HG02943 (cell line): Measurements from ENCODE around the gene TRIOBP.

Experiments used
- ATAC-seq: cut with Tn5 transposase; IDR thresholded peaks from one replicate; pipeline ENCODE4 v1.9.1; 2021; ENCODE audit warnings: mild to moderate bottlenecking, low read depth, moderate library complexity; ENCODE audit not compliant: unreplicated experiment

Gene TRIOBP

DNA sequence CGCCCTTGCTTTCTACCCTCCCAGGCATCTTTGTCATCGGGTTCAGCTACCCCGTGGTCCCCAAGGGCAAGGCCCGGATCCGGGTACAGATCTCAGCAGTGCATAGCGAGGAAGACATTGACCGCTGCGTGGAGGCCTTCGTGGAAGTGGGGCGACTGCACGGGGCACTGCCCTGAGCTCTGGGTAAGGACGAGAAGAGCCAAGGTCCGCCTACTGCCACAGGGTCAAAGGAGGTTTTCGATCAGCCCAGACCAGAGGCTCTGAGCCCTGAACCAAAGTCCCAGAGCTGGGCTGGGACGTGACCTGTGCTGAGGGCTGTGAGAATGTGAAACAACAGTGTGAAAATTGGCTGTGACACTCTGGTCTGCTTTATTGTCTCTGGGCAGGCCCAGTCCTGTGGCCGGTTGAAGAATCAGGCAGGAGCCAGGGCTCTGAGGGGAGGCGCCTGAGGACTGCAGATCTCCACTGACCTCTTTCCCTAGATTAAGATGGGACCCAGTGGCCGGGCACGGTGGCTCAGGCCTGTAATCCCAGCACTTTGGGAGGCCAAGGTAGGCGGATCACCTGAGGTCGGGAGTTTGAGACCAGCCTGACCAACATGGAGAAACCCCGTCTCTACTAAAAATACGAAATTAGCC lies 119.8 kb downstream of the TRIOBP start:
- ATAC-seq = no peak

DNA sequence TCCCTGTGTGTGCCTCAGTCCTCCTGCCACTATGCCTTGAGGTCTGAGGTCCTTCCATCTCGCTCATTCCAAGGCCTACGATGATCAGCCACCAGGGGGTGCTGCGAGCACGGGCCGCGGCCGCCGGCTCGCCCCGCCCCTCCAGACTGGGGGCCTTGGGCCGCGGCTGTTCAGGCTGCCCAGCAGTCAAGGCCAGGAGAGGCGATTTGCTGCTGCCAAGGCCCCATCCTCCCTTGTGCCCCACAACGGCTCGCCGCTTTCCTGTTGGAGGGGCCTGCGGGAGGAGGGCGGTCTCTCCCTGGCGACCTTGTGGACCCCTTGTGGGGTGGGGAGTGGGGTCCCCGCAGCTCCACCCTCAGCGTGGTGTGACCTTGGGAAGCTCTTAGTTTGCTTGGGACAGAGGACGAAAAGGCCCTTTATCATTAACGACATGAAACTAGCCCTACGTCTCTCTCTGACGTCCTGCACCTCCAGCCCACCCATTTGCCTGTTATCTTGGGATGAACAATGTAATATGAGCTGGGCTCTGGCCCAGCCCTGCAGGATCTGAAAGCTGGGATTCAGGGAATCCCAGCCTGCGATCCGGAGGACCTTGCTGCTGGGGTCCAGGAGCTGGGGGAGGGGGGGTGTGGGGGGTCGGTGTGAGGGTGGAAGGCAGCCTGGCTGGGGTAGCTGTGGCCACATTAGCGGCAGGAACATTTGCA lies 121.0 kb downstream of the TRIOBP start:
- no peak for ATAC-seq

DNA sequence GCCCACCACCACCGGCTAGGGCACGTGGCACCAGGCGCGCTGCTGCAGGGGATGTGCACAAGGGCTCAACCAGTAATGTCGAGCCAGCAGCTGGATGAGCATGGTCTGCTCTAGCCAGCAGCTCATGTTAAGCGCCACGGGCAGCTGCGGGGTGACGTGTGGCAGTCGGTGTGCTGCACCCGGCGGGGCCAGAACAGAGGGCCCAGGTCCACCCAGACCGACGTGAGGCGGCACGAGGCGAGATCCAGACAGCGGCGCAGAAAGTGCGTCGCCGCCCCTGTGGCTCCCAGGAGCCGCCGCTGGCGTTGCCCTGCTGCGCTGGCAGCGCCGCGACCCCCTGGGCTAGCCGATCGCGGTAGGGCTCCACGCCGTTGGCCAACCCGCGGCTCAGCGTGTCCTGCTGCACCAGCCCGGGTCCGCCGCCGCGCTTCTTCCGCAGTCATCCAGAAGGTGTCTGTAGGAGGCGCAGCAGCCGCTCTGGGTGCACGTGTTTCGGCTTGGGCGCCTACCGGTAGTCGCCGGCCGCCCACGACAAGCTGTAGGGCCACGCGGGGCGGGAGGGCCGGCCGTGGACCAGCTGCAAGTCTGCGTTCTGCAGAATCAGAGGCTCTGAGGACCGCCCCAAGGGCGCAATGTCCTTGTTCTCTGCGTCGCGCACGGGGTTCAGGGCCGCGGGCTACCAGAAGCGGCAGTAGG lies 121.7 kb downstream of the TRIOBP start:
- ATAC-seq = no peak

DNA sequence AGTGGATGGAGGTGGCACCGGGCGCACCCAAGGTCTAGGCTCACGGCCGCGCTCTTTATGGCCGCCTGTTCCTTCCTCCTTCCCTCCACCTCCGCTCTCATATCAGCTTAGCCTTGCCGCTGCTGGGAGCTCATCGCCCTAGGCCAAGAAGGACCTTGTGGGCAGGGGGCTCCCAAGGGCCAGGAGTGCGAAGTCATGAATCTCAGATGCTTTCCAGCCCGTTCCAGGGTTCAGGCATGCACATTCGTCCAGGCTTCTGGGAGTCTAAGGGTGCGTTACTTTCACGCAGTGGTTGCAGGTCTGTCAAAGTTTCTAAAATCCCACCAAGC lies 122.2 kb downstream of the TRIOBP start:
- ATAC-seq = no peak

DNA sequence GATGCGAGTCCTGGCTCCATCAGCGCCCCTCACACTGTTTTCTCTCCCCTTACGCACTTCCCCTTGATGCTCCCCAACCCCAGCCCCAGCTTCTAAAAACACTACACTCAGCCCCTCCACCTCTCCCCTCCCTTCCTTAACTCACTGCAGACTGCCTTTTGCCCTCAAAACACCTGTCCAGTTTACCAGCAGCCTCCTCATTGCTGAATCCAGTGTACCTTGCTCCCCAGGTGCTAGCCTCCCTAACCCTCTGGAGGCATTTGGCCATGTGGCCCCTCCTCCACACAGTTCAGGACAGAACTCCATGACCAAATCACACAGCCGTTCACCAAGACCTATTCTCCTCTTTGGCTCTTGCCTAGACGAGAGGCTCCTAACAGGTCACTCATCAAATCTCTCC lies 123.5 kb downstream of the TRIOBP start:
- ATAC-seq = no peak

DNA sequence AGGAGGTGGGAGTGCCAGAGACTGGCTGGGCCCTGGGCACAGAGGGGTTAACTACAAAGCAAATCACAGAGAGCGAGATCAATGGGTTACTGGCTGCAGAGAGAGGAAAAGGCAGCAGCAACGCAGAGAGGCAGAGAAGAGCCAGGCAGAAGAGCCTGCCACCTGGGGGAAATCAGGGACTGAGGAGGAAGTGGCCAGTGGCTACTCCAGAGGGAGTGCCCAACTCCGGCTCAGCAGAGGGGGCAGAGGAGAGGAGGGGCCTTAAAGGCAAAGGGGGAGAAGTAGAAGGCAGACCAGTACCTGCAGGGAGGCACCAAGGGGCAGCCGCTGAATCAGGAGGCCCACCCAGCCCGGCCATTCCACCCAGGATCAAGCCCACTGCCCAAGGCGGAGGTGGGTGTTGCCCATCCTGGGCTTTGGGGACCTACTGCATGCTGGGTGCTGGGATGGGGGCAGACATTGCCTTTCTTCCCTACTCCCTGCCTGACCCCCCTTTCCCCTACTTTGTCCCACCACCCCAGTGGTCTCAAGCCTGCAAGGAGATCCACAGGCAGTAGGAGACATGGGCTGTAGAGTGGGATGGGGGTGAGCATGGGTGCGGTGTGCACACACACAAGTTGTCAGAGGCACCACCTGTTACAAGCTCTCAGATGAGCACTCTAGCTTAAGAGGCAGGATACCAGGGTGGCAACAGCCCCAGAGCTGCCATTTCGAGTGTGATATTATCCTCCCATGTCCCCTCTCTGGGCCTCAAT lies 125.4 kb downstream of the TRIOBP start:
- no peak for ATAC-seq

DNA sequence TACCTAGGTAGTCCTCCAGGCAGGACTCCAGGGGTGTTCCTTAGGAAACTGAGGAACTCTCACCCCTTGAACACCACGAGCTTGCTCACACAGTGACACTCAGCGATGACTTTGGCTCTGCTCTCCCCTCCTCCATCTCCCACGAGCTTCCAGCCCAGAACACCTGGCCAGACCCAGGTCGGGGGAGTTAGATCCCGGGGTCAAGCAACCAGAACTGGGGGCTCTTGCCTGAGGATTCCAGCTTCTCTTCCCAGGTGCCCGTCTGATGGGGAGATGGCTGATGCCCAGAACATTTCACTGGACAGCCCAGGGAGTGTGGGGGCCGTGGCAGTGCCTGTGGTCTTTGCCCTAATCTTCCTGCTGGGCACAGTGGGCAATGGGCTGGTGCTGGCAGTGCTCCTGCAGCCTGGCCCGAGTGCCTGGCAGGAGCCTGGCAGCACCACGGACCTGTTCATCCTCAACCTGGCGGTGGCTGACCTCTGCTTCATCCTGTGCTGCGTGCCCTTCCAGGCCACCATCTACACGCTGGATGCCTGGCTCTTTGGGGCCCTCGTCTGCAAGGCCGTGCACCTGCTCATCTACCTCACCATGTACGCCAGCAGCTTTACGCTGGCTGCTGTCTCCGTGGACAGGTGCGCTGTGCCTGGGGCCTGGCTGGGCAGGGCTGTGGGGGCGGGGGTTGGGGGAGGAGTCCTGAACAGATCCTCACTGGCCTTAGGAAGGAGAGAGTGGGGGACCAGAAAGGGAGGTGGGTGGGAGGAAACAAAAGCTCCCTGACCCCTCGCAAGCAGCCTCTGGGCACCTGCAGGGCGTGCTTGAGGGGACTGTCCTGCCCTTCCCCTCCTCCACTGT lies 126.5 kb downstream of the TRIOBP start, which contains the start of gene GALR3:
Gene GALR3, plus strand, starts transcription at position 249 of the 852 bp plus-strand sequence. Its CDS starts 25 bp downstream, at position 274.
- no peak for ATAC-seq

DNA sequence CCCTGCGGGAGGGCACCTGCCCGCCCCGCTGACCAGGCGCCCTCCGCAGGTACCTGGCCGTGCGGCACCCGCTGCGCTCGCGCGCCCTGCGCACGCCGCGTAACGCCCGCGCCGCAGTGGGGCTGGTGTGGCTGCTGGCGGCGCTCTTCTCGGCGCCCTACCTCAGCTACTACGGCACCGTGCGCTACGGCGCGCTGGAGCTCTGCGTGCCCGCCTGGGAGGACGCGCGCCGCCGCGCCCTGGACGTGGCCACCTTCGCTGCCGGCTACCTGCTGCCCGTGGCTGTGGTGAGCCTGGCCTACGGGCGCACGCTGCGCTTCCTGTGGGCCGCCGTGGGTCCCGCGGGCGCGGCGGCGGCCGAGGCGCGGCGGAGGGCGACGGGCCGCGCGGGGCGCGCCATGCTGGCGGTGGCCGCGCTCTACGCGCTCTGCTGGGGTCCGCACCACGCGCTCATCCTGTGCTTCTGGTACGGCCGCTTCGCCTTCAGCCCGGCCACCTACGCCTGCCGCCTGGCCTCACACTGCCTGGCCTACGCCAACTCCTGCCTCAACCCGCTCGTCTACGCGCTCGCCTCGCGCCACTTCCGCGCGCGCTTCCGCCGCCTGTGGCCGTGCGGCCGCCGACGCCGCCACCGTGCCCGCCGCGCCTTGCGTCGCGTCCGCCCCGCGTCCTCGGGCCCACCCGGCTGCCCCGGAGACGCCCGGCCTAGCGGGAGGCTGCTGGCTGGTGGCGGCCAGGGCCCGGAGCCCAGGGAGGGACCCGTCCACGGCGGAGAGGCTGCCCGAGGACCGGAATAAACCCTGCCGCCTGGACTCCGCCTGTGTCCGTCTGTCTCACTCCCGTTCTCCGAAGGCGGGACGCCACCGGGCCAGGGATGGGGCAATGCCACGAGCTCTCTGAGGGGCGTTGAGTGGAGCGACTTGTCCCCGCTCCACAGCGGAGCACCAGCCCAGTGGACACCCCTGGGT lies 128.1 kb downstream of the TRIOBP start:
- no peak for ATAC-seq
